GM12873 (cell line): Measurements from ENCODE around the gene FEV.

ENCODE experiments used
- TF ChIP-seq, protein P1 (sequence below): IDR thresholded peaks from 2 replicates; pipeline ENCODE4 v1.5.1; 2012; ENCODE audit warnings: low read depth, mild to moderate bottlenecking, moderate library complexity, low read length, control low read depth; ENCODE audit not compliant: insufficient read depth; ENCODE audit errors: missing control alignments

Gene FEV

DNA sequence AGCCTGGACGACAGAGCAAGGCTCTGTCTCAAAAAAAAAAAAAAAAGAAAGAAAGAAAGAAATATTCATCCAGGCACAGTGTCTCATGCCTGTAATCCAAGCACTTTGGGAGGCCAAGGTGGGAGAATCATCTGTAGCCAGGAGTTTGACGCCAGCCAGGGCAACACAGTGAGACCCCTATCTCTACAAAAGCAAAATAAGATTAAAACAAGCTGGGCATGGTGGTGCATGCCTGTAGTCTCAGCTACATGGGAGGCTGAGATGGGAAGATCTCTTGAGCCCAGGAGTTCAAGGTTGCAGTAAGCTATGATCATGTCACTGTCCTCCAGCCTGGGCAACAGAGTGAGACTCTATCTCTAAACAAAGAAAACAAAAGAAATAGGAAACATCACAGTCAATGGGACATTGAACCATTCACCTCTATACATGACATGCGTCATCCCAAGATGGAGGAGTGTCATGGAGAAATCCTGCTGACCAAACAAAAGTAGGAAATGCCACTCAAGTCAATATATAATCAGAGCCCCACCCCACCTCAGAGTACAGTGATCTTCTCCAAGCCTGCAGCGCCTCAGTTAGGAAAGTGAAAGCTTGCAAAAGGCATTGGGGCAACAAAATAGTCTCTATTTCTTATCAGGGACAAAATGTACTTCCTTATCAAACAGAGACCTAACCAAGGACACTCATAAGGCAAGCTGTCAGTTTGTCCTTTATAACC is 9.8 kb downstream of the FEV start:
- TF ChIP-seq, protein P1, sequence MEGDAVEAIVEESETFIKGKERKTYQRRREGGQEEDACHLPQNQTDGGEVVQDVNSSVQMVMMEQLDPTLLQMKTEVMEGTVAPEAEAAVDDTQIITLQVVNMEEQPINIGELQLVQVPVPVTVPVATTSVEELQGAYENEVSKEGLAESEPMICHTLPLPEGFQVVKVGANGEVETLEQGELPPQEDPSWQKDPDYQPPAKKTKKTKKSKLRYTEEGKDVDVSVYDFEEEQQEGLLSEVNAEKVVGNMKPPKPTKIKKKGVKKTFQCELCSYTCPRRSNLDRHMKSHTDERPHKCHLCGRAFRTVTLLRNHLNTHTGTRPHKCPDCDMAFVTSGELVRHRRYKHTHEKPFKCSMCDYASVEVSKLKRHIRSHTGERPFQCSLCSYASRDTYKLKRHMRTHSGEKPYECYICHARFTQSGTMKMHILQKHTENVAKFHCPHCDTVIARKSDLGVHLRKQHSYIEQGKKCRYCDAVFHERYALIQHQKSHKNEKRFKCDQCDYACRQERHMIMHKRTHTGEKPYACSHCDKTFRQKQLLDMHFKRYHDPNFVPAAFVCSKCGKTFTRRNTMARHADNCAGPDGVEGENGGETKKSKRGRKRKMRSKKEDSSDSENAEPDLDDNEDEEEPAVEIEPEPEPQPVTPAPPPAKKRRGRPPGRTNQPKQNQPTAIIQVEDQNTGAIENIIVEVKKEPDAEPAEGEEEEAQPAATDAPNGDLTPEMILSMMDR: no peak

DNA sequence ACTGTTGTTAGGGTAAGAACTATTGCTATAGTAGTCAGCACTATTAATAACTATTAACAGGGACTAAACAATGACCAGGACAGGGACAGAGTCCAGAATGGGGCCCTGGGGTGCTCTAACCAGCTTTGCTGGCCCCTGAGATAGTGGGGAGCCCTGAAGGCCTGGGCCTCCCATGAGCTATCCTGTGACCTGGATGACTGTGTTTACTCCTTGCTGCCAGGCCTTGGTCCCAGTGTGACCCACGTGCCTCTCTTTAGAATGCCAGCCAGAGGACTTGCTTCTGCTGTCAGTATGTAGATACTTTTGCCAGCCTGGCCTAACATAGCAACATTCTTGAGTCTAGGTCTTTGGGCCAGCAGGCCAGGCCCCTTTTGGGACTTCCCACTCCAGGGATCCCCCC is 14.1 kb downstream of the FEV start:
- TF ChIP-seq, protein P1: no peak

DNA sequence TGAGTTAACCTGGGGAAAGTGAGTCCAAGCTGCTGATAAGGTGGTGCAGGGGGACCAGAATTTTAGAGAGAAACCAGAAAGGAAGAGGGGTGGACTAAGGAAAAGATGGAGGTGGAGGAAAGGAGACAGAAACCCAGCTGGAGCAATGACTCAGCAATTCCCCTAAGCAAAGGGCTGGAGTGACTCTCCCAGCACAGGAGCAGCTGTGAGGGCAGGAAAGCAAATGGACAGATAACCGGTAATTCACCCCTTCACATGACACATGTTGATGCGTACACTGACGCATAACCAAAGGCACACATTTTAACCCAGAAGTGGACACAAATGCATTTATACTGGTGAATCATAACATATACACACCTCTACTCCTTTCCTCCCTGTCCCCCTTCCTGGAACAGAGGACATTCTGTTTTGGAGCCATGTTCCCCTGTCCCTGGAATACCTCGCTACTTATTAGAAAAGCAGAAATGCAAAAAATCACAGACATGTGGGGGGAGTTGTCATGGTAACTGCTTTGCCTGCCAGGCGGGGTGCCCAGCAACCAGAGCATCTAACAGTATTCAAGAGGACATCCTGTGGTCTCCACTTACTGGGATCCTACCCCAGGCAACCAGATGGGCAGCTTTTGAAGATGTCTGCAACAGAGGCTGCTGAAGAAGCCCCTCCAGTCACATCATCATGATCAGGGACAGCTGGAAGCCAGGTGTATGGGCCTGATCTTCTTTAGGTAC is 20.8 kb downstream of the FEV start:
- TF ChIP-seq, protein P1: no peak

DNA sequence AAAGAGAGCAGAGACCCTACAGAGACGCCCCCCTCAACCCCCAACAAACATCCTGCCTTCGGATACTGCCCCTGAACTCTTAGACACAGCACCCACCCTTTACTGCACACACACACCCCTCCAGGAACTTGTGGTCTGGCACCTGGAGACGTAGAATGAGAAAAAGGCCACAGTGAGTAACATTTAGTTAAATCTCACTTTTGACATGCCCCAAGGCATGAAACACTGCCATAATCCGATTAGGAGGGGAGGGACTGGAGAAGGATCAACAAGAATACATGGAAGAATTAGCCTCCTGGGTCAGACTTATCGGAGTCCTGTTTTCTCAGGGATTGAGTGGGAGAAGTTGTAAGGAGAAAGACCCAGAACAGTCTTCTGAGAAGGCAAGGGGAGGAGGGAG is 21.4 kb downstream of the FEV start:
- TF ChIP-seq, protein P1: no peak

DNA sequence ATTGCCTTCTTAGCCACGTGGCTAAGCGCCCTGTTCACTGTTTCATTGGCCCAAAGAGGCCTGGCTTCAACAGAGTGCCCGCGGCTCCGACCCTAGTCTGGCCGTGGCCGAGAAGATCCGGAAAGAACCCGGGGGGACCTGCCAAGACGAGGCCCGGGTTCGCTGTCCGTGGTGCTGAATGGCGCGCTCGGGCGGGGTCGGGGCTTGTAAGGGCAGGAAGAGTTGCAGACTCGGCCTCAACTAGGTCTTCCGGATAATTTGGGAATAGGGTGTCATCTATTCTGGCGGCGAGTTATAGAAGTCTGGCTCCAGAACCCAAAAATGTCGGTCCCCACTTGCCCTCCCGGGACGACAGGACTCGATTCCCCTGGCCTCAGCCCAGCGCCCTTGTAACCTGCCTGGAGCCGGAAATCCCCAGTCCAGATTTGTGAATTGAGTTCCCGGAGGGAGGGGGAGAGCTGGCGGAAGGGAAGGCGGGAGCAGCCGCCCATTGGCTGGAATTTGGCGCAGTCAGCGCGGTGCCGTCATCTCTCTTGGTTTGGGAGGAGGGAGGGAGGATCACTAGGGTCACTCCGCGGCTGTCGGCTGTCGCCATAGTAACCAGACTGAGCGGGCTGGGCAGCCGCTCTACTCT is 22.0 kb downstream of the FEV start:
- TF ChIP-seq, protein P1: no peak

DNA sequence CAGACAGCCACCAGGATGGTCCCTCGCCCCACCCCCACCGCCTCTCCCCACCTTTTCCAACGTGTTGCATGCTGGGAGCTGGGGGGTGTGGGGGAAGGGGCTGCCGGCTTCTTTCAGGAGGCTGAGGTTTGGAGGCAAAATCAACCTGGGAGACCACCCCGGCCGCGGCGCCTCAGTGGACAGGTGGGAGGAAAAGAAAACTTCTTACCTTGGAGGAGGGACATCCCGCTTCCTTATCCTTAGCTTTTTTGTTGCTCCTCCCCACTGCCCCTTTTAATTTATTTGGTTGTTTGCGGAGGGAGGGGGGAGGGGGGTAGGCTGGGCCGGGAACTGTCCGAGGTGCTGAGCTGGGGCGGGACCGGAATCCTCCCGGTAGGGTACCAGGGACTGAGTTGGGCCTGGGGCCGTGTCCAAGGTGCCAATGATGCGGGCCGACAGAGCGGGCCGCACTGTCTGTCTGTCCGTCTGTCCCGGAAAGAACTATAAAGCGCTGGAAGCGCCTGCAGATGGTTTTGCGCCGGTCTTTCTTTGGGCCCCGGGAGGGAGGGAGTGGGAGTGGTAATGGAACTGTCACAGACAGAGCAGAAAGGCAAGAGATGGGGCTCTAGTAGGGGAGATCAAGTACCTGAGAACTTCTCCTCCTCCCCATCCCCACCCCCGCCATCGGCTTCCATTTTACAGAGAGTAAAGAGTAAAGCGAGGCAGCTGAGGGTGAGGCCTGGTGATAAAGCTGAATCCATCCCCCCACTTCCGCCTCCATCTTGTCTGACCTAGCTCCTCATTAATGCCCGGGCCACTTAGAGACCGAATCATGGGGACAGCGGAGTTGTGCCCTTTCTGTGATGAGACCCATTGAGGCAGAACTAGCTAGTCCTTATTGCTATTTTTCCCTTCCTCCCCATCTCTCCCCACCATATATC is 23.1 kb downstream of the FEV start:
- TF ChIP-seq, protein P1: no peak
